ENCODE measurements around the gene PRKCA. TPM values are rescaled to one million over a fixed set of nuclear protein-coding genes. Genes with fewer than 3 reads are reported as not detected.

The PRKCA gene
- total and polyA plus RNA-seq, 2 donors (not counting 3 experiments of a cell fraction or from before 2014, with no cell fraction given): 7.5 to 34.2 TPM

- Histone ChIP-seq H3K9ac (replicated peaks; ENCODE audit: extremely low read depth, insufficient read depth, low read length) (no peak overlapping the region), H2AFZ (ENCODE audit: low read depth, low read length) (no peak overlapping the region), H3K9me3 (replicated peaks; ENCODE audit: control insufficient read depth, insufficient read depth, low read length) (no peaks in the 10 kb centered on the region), H3K79me2 (ENCODE audit: control insufficient read depth, insufficient read depth, low read length) (peaks cover 10% of the 10 kb centered on the region), H3K4me2 (ENCODE audit: insufficient read depth, low read length) (no peak overlapping the region), H3K36me3 (ENCODE audit: control insufficient read depth in 2 of 2, extremely low read depth in 1 of 2, insufficient read depth in 2 of 2, low read length in 2 of 2) (no peaks in the 10 kb centered on the region), H3K27me3 (ENCODE audit: control insufficient read depth in 2 of 2, insufficient read depth in 2 of 2, low read length in 2 of 2) (no peaks in the 10 kb centered on the region), H3K4me1 (ENCODE audit: control insufficient read depth, extremely low read depth, insufficient read depth, low read length) (no peaks in the 10 kb centered on the region), H3K4me3 (replicated peaks in 1 of 3; ENCODE audit: insufficient read depth in 1 of 3, low read depth in 1 of 3, low read length in 3 of 3) (no peak overlapping the region), H3K9me1 (replicated peaks; ENCODE audit: control insufficient read depth, extremely low read depth, insufficient read depth, low read length) (no peaks in the 10 kb centered on the region), H4K20me1 (replicated peaks; ENCODE audit: control insufficient read depth, extremely low read depth, insufficient read depth, low read length) (no peaks in the 10 kb centered on the region), H3K27ac (ENCODE audit: insufficient read depth, low read depth, low read length) (no peak overlapping the region)
- dilution Hi-C loops (cut with MboI; ENCODE audit: extremely low pct_ligation_motif_present, low sequenced_read_pairs): no loop called here
- ChIA-PET CTCF (no interaction called here), POLR2A (no interaction called here)
- no peak for FAIRE-seq
- TF ChIP-seq EZH2 (IDR thresholded peaks at IDR 0.05; ENCODE audit: borderline replicate concordance, low read depth, low read length, severe bottlenecking) (no peak), MAX (IDR thresholded peaks at IDR 0.05; ENCODE audit: insufficient read depth, insufficient read length) (no peak), POLR2A (IDR thresholded peaks at IDR 0.05; ENCODE audit: low read depth, low read length) (no peak), MYC (IDR thresholded peaks at IDR 0.05; ENCODE audit: low read depth, low read length) (no peak), POLR2AphosphoS5 (IDR thresholded peaks at IDR 0.05; ENCODE audit: insufficient read depth, low read depth, low read length) (no peak)
- no TSS peak for BruUV-seq (replicated peaks)
- DNase-seq (ENCODE audit: low read depth, low spot score): no peak
- intact Hi-C loops (cut with micrococcal nuclease): no loop called here
These were observed 109.1 kb downstream of the PRKCA start for GRCh38 chr17:66411520-66411919.

GRCh38 chr17:66412857-66413558 is 110.6 kb downstream of the PRKCA start:
- no TSS peak for BruUV-seq (replicated peaks)
- H3K79me2 ChIP-seq (ENCODE audit: control insufficient read depth, insufficient read depth, low read length): peaks cover 10% of the 10 kb centered on the region
- no peaks in the 10 kb centered on the region for H3K9me3 ChIP-seq (replicated peaks; ENCODE audit: control insufficient read depth, insufficient read depth, low read length)
- H3K4me2 ChIP-seq (ENCODE audit: insufficient read depth, low read length): no peak overlapping the region
- intact Hi-C loops (cut with micrococcal nuclease): no loop called here
- TF ChIP-seq POLR2A (IDR thresholded peaks at IDR 0.05; ENCODE audit: low read depth, low read length) (no peak), JUN (IDR thresholded peaks at IDR 0.05; ENCODE audit: borderline replicate concordance, insufficient read depth, insufficient read length, low read depth) (no peak), EZH2 (IDR thresholded peaks at IDR 0.05; ENCODE audit: borderline replicate concordance, low read depth, low read length, severe bottlenecking) (no peak), MYC (IDR thresholded peaks at IDR 0.05; ENCODE audit: low read depth, low read length) (no peak), MAX (IDR thresholded peaks at IDR 0.05; ENCODE audit: insufficient read depth, insufficient read length) (no peak), CTCF (IDR thresholded peaks at IDR 0.05; ENCODE audit: extremely low read depth in 1 of 2, insufficient read depth in 1 of 2, low read depth in 1 of 2, low read length in 2 of 2) (no peak), POLR2AphosphoS5 (IDR thresholded peaks at IDR 0.05; ENCODE audit: insufficient read depth, low read depth, low read length) (no peak), GATA2 (IDR thresholded peaks at IDR 0.05; ENCODE audit: insufficient read depth, insufficient read length, low read depth, low read length) (no peak), FOS (IDR thresholded peaks at IDR 0.05; ENCODE audit: borderline replicate concordance, insufficient read depth, low read length) (no peak)
- dilution Hi-C loops (cut with MboI; ENCODE audit: extremely low pct_ligation_motif_present, low sequenced_read_pairs): no loop called here
- FAIRE-seq (no peak), DNase-seq (ENCODE audit: low read depth, low spot score) (no peak)
- ChIA-PET POLR2A (interaction anchor here (1.7 kb wide), 1 partner anchor 10 kb away, joined by 4 read pairs; no protein-coding TSS in a partner anchor), CTCF (interaction anchor here (1.1 to 2.2 kb wide), 4 partner anchors 10 to 203 kb away, joined by 3 to 5 read pairs (median 3); no protein-coding TSS in a partner anchor)
- no peaks in the 10 kb centered on the region for H3K9me1 ChIP-seq (replicated peaks; ENCODE audit: control insufficient read depth, extremely low read depth, insufficient read depth, low read length)
- no peaks in the 10 kb centered on the region for H4K20me1 ChIP-seq (replicated peaks; ENCODE audit: control insufficient read depth, extremely low read depth, insufficient read depth, low read length)
- no peak overlapping the region for H3K4me3 ChIP-seq (replicated peaks in 1 of 3; ENCODE audit: insufficient read depth in 1 of 3, low read depth in 1 of 3, low read length in 3 of 3)
- H2AFZ ChIP-seq (ENCODE audit: low read depth, low read length): no peak overlapping the region
- no peaks in the 10 kb centered on the region for H3K4me1 ChIP-seq (ENCODE audit: control insufficient read depth, extremely low read depth, insufficient read depth, low read length)
- H3K9ac ChIP-seq (replicated peaks; ENCODE audit: extremely low read depth, insufficient read depth, low read length): no peak overlapping the region
- no peaks in the 10 kb centered on the region for H3K27me3 ChIP-seq (ENCODE audit: control insufficient read depth in 2 of 2, insufficient read depth in 2 of 2, low read length in 2 of 2)
- H3K36me3 ChIP-seq (ENCODE audit: control insufficient read depth in 2 of 2, extremely low read depth in 1 of 2, insufficient read depth in 2 of 2, low read length in 2 of 2): no peaks in the 10 kb centered on the region
- H3K27ac ChIP-seq (ENCODE audit: insufficient read depth, low read depth, low read length): no peak overlapping the region

All from endothelial cell of umbilical vein (primary cell).